GM12878 (cell line): ENCODE data around the gene MLST8.

ENCODE experiments used
- BHLHE40 ChIP-seq, 2 experiments: fragments of 450-650 bp in 1 of 2; IDR thresholded peaks; 2 replicates each; pipeline ENCODE4 v1.6.1; 2011 to 2017; ENCODE audit warnings: low read depth in 2 of 2, borderline replicate concordance in 1 of 2, improper control_type of control experiment in 1 of 2, low read length in 1 of 2, mild to moderate bottlenecking in 1 of 2
- EZH2 ChIP-seq: IDR thresholded peaks from 2 replicates; pipeline ENCODE4 v1.6.1; 2012; ENCODE audit warnings: low read depth, mild to moderate bottlenecking, control low read depth, inconsistent platforms, low read length, borderline replicate concordance; ENCODE audit not compliant: control insufficient read depth
- TCF7 ChIP-seq: IDR thresholded peaks from 2 replicates; pipeline ENCODE4 v1.6.1; 2014; ENCODE audit warnings: antibody characterized with exemption, borderline replicate concordance
- TF ChIP-seq, protein P1 (sequence below): fragments of 450-650 bp; IDR thresholded peaks from 2 replicates; pipeline ENCODE4 v1.6.1; 2017; ENCODE audit warnings: mild to moderate bottlenecking
- TF ChIP-seq, protein P2 (sequence below): IDR thresholded peaks from 2 replicates; pipeline ENCODE4 v1.6.1; 2011; ENCODE audit warnings: borderline replicate concordance, low read depth, mild to moderate bottlenecking, moderate library complexity, low read length; ENCODE audit not compliant: insufficient read depth, poor library complexity, severe bottlenecking
- TF ChIP-seq, protein P3 (sequence below), 3 experiments: IDR thresholded peaks in 2 of 3; conservative IDR thresholded peaks in 1 of 3; 2 replicates each; pipeline ENCODE4 v1.5.1; 2011; ENCODE audit warnings: low read depth in 3 of 3, low read length in 3 of 3, mild to moderate bottlenecking in 3 of 3, control low read depth in 2 of 3, moderate library complexity in 2 of 3, inconsistent platforms in 1 of 3, mixed read lengths in 1 of 3; ENCODE audit not compliant: control insufficient read depth in 2 of 3, insufficient read depth in 1 of 3; ENCODE audit errors: extremely low read depth in 1 of 3

DNA sequence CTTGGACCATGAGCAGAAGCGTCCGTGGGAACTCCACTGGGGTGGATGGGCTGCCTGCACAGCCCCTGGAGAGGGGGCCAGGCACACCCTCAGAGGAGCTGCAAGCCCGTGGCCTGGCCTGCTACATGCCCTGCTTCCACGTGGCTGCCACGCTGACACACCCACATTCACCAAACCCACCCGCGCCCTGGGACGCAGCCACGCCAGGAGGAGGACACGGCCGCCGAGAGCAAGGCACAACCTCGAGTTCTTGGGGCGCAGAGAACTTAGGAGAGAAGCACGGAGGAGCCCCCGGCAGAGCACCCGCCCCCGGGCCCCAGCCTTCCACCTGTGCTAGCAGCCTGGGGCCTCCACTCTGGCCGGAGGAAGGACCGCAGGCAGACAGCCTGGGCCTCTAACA is 27.7 kb upstream of the MLST8 start:
- TF ChIP-seq TCF7 (no peak), BHLHE40 (IDR thresholded peaks at IDR 0.05; ENCODE audit: borderline replicate concordance in 1 of 2, low read depth in 2 of 2, low read length in 1 of 2) (no peak), EZH2 (no peak)
- TF ChIP-seq, protein P1, sequence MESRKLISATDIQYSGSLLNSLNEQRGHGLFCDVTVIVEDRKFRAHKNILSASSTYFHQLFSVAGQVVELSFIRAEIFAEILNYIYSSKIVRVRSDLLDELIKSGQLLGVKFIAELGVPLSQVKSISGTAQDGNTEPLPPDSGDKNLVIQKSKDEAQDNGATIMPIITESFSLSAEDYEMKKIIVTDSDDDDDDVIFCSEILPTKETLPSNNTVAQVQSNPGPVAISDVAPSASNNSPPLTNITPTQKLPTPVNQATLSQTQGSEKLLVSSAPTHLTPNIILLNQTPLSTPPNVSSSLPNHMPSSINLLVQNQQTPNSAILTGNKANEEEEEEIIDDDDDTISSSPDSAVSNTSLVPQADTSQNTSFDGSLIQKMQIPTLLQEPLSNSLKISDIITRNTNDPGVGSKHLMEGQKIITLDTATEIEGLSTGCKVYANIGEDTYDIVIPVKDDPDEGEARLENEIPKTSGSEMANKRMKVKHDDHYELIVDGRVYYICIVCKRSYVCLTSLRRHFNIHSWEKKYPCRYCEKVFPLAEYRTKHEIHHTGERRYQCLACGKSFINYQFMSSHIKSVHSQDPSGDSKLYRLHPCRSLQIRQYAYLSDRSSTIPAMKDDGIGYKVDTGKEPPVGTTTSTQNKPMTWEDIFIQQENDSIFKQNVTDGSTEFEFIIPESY = no peak
- TF ChIP-seq, protein P2, sequence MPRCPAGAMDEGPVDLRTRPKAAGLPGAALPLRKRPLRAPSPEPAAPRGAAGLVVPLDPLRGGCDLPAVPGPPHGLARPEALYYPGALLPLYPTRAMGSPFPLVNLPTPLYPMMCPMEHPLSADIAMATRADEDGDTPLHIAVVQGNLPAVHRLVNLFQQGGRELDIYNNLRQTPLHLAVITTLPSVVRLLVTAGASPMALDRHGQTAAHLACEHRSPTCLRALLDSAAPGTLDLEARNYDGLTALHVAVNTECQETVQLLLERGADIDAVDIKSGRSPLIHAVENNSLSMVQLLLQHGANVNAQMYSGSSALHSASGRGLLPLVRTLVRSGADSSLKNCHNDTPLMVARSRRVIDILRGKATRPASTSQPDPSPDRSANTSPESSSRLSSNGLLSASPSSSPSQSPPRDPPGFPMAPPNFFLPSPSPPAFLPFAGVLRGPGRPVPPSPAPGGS = no peak
- TF ChIP-seq, protein P3, sequence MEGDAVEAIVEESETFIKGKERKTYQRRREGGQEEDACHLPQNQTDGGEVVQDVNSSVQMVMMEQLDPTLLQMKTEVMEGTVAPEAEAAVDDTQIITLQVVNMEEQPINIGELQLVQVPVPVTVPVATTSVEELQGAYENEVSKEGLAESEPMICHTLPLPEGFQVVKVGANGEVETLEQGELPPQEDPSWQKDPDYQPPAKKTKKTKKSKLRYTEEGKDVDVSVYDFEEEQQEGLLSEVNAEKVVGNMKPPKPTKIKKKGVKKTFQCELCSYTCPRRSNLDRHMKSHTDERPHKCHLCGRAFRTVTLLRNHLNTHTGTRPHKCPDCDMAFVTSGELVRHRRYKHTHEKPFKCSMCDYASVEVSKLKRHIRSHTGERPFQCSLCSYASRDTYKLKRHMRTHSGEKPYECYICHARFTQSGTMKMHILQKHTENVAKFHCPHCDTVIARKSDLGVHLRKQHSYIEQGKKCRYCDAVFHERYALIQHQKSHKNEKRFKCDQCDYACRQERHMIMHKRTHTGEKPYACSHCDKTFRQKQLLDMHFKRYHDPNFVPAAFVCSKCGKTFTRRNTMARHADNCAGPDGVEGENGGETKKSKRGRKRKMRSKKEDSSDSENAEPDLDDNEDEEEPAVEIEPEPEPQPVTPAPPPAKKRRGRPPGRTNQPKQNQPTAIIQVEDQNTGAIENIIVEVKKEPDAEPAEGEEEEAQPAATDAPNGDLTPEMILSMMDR (IDR thresholded peaks at IDR 0.05 in 2 of 3, conservative IDR thresholded peaks at IDR 0.05 in 1 of 3; ENCODE audit: control insufficient read depth in 2 of 3, extremely low read depth in 1 of 3, insufficient read depth in 1 of 3, low read depth in 3 of 3, low read length in 3 of 3) = no peak
